ENCODE measurements around the gene SEMA6A. TPM values are rescaled to one million over a fixed set of nuclear protein-coding genes. Genes with fewer than 3 reads are reported as not detected.

SEMA6A gene
- total RNA-seq, 2 experiments from 2014 or later: not detected

DNA sequence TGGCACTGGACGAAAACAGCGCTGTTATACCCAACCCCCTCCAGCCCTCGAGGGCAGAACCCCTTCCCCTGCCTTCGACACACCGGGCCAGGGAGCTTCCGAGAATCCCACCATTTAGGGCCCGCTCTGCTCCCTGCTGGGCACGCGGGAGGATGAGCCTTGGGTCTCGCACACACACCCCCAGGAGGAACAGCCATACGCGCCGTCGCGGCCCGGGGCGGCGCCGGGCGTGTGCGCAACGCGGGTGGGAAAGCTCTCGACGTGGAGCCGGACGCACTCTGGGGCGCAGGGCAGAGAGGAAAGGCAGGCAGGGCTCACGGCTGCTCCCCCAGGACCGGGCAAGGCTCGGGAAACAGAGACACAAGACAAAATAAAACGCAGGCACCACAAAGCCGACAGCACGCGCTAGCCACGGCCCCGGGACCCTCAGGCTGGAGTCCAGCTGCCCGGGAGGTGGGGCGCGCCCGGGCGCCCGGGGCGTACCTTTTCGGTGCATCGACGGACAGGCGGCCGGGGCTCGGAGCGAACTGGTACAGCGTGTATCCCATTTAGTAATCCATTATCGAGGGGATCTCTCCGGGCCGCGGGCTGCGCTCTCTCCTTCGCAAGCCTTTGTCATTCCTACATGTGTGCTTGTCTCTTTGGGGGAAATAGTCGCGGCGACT, 789 bp downstream of the SEMA6A start:
- H3K27ac ChIP-seq (ENCODE audit: low read depth, low read length, poor library complexity, severe bottlenecking): no peak overlapping the region
- no peaks in the 10 kb centered on the region for H4K20me1 ChIP-seq (ENCODE audit: insufficient read depth, low read length)
- H3K36me3 ChIP-seq (ENCODE audit: insufficient read depth, low read length): no peaks in the 10 kb centered on the region
- no peaks in the 10 kb centered on the region for H3K9me3 ChIP-seq (ENCODE audit: low read length)
- no peak for DNase-seq (ENCODE audit: low spot score)
- intact Hi-C loops (cut with micrococcal nuclease; ENCODE audit: unreplicated experiment): no loop called here
- H3K4me2 ChIP-seq (ENCODE audit: low read length): no peak overlapping the region
- H3K9me2 ChIP-seq (ENCODE audit: insufficient read depth, low read length): no peaks in the 10 kb centered on the region
- BruUV-seq (replicated peaks): no TSS peak
- TF ChIP-seq, protein P1, sequence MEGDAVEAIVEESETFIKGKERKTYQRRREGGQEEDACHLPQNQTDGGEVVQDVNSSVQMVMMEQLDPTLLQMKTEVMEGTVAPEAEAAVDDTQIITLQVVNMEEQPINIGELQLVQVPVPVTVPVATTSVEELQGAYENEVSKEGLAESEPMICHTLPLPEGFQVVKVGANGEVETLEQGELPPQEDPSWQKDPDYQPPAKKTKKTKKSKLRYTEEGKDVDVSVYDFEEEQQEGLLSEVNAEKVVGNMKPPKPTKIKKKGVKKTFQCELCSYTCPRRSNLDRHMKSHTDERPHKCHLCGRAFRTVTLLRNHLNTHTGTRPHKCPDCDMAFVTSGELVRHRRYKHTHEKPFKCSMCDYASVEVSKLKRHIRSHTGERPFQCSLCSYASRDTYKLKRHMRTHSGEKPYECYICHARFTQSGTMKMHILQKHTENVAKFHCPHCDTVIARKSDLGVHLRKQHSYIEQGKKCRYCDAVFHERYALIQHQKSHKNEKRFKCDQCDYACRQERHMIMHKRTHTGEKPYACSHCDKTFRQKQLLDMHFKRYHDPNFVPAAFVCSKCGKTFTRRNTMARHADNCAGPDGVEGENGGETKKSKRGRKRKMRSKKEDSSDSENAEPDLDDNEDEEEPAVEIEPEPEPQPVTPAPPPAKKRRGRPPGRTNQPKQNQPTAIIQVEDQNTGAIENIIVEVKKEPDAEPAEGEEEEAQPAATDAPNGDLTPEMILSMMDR (conservative IDR thresholded peaks at IDR 0.05; ENCODE audit: low read length): no peak
- TF ChIP-seq EZH2phosphoT487 (IDR thresholded peaks at IDR 0.05; ENCODE audit: borderline replicate concordance, low read depth, low read length): no peak
- ChIA-PET POLR2A (no interaction called here), CTCF (ENCODE audit: unreplicated experiment) (no interaction called here)
- H3K79me2 ChIP-seq (ENCODE audit: insufficient read depth, low read depth, low read length): no peaks in the 10 kb centered on the region
- no peak overlapping the region for H2AFZ ChIP-seq (ENCODE audit: low read length)
- H3K4me1 ChIP-seq (ENCODE audit: insufficient read depth, low read length, poor library complexity, severe bottlenecking): no peaks in the 10 kb centered on the region
- H3K4me3 ChIP-seq (ENCODE audit: low read depth, low read length, poor library complexity, severe bottlenecking): no peak overlapping the region

DNA sequence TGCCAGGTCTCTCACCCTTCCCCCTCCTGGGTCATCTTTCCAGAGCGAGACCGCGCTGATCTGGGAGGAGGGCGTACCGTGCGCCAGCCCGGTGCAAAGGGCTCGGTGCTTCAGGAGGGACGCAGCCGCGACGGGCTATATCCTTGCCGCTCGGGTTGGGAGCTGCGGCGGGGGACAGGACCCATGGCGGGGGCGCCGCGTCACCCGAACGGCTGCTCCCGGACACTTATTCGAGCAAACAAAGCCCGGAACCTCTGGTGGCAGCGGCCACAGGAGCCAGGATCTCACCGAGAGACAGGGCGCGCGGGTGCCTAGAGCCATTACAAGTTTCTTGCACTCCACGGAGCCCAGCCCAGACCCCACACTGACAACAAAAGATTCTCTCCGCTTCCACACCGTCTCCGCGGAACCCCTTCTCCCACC, 1.3 kb downstream of the SEMA6A start:
- no peak for DNase-seq (ENCODE audit: low spot score)
- no TSS peak for BruUV-seq (replicated peaks)
- POLR2A ChIA-PET: no interaction called here
- H3K79me2 ChIP-seq (ENCODE audit: insufficient read depth, low read depth, low read length): no peaks in the 10 kb centered on the region
- no peaks in the 10 kb centered on the region for H3K36me3 ChIP-seq (ENCODE audit: insufficient read depth, low read length)
- H4K20me1 ChIP-seq (ENCODE audit: insufficient read depth, low read length): no peaks in the 10 kb centered on the region
- no peak overlapping the region for H2AFZ ChIP-seq (ENCODE audit: low read length)
- CTCF ChIA-PET (ENCODE audit: unreplicated experiment): no interaction called here
- no peaks in the 10 kb centered on the region for H3K9me2 ChIP-seq (ENCODE audit: insufficient read depth, low read length)
- no peaks in the 10 kb centered on the region for H3K9me3 ChIP-seq (ENCODE audit: low read length)
- H3K27ac ChIP-seq (ENCODE audit: low read depth, low read length, poor library complexity, severe bottlenecking): no peak overlapping the region
- intact Hi-C loops (cut with micrococcal nuclease; ENCODE audit: unreplicated experiment): no loop called here
- no peak for TF ChIP-seq EZH2phosphoT487 (IDR thresholded peaks at IDR 0.05; ENCODE audit: borderline replicate concordance, low read depth, low read length)
- TF ChIP-seq, protein P1 (conservative IDR thresholded peaks at IDR 0.05; ENCODE audit: low read length): no peak
- H3K4me3 ChIP-seq (ENCODE audit: low read depth, low read length, poor library complexity, severe bottlenecking): no peak overlapping the region
- no peaks in the 10 kb centered on the region for H3K4me1 ChIP-seq (ENCODE audit: insufficient read depth, low read length, poor library complexity, severe bottlenecking)
- H3K4me2 ChIP-seq (ENCODE audit: low read length): no peak overlapping the region

DNA sequence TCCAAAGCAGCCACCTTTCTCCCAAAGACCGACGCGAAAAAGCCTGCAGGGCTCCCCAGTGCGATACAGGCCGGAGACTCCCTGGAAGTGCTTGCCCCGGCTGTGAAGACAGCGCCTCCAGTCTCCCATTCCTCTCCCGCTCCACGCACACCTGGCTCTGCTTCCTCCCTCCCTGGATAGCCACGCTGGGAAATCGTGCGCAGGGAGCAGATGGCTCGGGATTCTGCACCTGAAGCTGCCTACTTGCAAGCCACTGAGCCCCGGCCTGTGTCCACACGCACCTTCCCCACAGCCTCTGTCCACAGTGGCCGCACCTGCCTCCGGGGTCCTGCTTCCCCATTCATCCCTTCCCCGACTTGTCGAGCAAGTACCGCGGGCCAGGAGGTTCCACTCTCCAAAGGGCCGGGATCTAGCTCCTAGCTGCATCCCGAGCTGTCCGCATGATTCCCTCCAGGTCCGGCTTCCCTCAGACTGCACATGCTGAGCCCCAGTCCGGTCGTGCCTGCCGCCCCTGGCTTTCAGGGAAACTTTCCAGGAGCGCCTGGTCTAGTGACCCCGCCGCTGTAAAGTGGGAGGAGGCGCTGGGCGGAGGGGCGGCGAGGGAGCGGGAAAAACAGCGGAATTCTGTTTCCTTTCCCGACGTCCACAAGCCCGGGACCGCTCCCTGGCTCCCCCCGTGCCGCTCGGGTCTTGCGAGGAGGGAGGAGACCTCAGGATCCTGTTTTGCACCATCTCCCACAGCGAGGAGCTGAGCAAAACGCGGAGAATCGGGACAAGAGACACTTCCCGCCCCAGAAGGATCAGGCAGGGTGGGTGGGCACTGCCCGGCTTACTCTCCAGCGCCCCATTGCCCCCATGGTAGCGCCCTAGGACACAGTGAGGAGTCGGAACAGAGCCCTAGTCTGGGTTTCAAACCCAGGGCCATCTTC, 2.0 kb downstream of the SEMA6A start:
- no peaks in the 10 kb centered on the region for H3K79me2 ChIP-seq (ENCODE audit: insufficient read depth, low read depth, low read length)
- no peak for DNase-seq (ENCODE audit: low spot score)
- no peaks in the 10 kb centered on the region for H3K9me3 ChIP-seq (ENCODE audit: low read length)
- H3K27ac ChIP-seq (ENCODE audit: low read depth, low read length, poor library complexity, severe bottlenecking): no peak overlapping the region
- H3K4me1 ChIP-seq (ENCODE audit: insufficient read depth, low read length, poor library complexity, severe bottlenecking): no peaks in the 10 kb centered on the region
- CTCF ChIA-PET (ENCODE audit: unreplicated experiment): no interaction called here
- no peak overlapping the region for H3K4me3 ChIP-seq (ENCODE audit: low read depth, low read length, poor library complexity, severe bottlenecking)
- no peaks in the 10 kb centered on the region for H4K20me1 ChIP-seq (ENCODE audit: insufficient read depth, low read length)
- no peaks in the 10 kb centered on the region for H3K9me2 ChIP-seq (ENCODE audit: insufficient read depth, low read length)
- POLR2A ChIA-PET: no interaction called here
- H3K4me2 ChIP-seq (ENCODE audit: low read length): no peak overlapping the region
- intact Hi-C loops (cut with micrococcal nuclease; ENCODE audit: unreplicated experiment): no loop called here
- H3K36me3 ChIP-seq (ENCODE audit: insufficient read depth, low read length): no peaks in the 10 kb centered on the region
- no peak overlapping the region for H2AFZ ChIP-seq (ENCODE audit: low read length)
- TF ChIP-seq, protein P1 (conservative IDR thresholded peaks at IDR 0.05; ENCODE audit: low read length): no peak
- TF ChIP-seq EZH2phosphoT487 (IDR thresholded peaks at IDR 0.05; ENCODE audit: borderline replicate concordance, low read depth, low read length): no peak
- BruUV-seq (replicated peaks): no TSS peak
